Measurements from ENCODE around the gene DMC1. TPM values are rescaled to one million over a fixed set of nuclear protein-coding genes. Genes with fewer than 3 reads are reported as not detected.

The DMC1 gene
- total and polyA plus RNA-seq, 2 donors (not counting 3 experiments of a cell fraction or from before 2014, with no cell fraction given): 0.22 to 0.91 TPM

DNA sequence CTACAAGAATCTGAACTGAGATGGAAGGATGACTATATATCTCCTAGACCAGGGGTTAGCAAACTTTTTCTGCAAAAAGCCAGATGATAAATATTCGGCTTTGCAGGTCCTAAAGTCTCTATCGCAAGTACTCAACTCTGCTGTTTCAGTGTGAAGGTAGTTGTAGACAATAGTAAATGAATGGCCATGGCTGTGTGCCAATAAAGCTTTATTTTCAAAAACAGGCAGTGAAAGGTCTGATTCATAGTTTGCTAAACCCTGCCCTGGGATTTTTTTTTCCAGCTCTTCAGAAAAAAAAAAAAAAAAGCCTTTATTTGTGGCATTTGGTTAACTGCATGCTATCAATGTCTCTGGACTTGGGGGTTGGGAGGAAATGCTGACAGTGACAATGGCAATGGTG, 48.7 kb upstream of the DMC1 start:
- ChIA-PET POLR2A (no interaction called here), CTCF (no interaction called here)
- no peak overlapping the region for H2AFZ ChIP-seq (ENCODE audit: low read depth, low read length)
- H3K79me2 ChIP-seq (ENCODE audit: control insufficient read depth, insufficient read depth, low read length): no peaks in the 10 kb centered on the region
- no peaks in the 10 kb centered on the region for H3K27me3 ChIP-seq (ENCODE audit: control insufficient read depth in 2 of 2, insufficient read depth in 2 of 2, low read length in 2 of 2)
- H3K9me1 ChIP-seq (replicated peaks; ENCODE audit: control insufficient read depth, extremely low read depth, insufficient read depth, low read length): no peaks in the 10 kb centered on the region
- TF ChIP-seq, protein P1, sequence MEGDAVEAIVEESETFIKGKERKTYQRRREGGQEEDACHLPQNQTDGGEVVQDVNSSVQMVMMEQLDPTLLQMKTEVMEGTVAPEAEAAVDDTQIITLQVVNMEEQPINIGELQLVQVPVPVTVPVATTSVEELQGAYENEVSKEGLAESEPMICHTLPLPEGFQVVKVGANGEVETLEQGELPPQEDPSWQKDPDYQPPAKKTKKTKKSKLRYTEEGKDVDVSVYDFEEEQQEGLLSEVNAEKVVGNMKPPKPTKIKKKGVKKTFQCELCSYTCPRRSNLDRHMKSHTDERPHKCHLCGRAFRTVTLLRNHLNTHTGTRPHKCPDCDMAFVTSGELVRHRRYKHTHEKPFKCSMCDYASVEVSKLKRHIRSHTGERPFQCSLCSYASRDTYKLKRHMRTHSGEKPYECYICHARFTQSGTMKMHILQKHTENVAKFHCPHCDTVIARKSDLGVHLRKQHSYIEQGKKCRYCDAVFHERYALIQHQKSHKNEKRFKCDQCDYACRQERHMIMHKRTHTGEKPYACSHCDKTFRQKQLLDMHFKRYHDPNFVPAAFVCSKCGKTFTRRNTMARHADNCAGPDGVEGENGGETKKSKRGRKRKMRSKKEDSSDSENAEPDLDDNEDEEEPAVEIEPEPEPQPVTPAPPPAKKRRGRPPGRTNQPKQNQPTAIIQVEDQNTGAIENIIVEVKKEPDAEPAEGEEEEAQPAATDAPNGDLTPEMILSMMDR (IDR thresholded peaks at IDR 0.05; ENCODE audit: extremely low read depth in 1 of 2, insufficient read depth in 1 of 2, low read depth in 1 of 2, low read length in 2 of 2): no peak
- TF ChIP-seq MYC (IDR thresholded peaks at IDR 0.05; ENCODE audit: low read depth, low read length) (no peak), JUN (IDR thresholded peaks at IDR 0.05; ENCODE audit: borderline replicate concordance, insufficient read depth, insufficient read length, low read depth) (no peak), FOS (IDR thresholded peaks at IDR 0.05; ENCODE audit: borderline replicate concordance, insufficient read depth, low read length) (no peak), POLR2A (IDR thresholded peaks at IDR 0.05; ENCODE audit: low read depth, low read length) (no peak), GATA2 (IDR thresholded peaks at IDR 0.05; ENCODE audit: insufficient read depth, insufficient read length, low read depth, low read length) (no peak), POLR2AphosphoS5 (IDR thresholded peaks at IDR 0.05; ENCODE audit: insufficient read depth, low read depth, low read length) (no peak), EZH2 (IDR thresholded peaks at IDR 0.05; ENCODE audit: borderline replicate concordance, low read depth, low read length, severe bottlenecking) (no peak)
- TF ChIP-seq, protein P2, sequence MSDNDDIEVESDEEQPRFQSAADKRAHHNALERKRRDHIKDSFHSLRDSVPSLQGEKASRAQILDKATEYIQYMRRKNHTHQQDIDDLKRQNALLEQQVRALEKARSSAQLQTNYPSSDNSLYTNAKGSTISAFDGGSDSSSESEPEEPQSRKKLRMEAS (IDR thresholded peaks at IDR 0.05; ENCODE audit: insufficient read depth, insufficient read length): no peak
- no peak overlapping the region for H3K9ac ChIP-seq (replicated peaks; ENCODE audit: extremely low read depth, insufficient read depth, low read length)
- no peak for FAIRE-seq
- no peak overlapping the region for H3K4me2 ChIP-seq (ENCODE audit: insufficient read depth, low read length)
- intact Hi-C loops (cut with micrococcal nuclease) (no loop called here), dilution Hi-C loops (cut with MboI; ENCODE audit: extremely low pct_ligation_motif_present, low sequenced_read_pairs) (no loop called here)
- H3K4me1 ChIP-seq (ENCODE audit: control insufficient read depth, extremely low read depth, insufficient read depth, low read length): no peaks in the 10 kb centered on the region
- H3K9me3 ChIP-seq (replicated peaks; ENCODE audit: control insufficient read depth, insufficient read depth, low read length): no peaks in the 10 kb centered on the region
- H4K20me1 ChIP-seq (replicated peaks; ENCODE audit: control insufficient read depth, extremely low read depth, insufficient read depth, low read length): no peaks in the 10 kb centered on the region
- no peak for DNase-seq (ENCODE audit: low read depth, low spot score)
- no peaks in the 10 kb centered on the region for H3K36me3 ChIP-seq (ENCODE audit: control insufficient read depth in 2 of 2, extremely low read depth in 1 of 2, insufficient read depth in 2 of 2, low read length in 2 of 2)
- BruUV-seq (replicated peaks): no TSS peak
- H3K27ac ChIP-seq (ENCODE audit: insufficient read depth, low read depth, low read length): no peak overlapping the region
- no peak overlapping the region for H3K4me3 ChIP-seq (replicated peaks in 1 of 3; ENCODE audit: insufficient read depth in 1 of 3, low read depth in 1 of 3, low read length in 3 of 3)

All from endothelial cell of umbilical vein (primary cell).